RKO (cell line): Measurements from ENCODE around the gene RELL2.

ENCODE experiments used
- DNase-seq: peaks from one replicate; pipeline ENCODE4 v3.0.0-alpha.2; 2016; ENCODE audit warnings: low spot score

Gene RELL2

DNA sequence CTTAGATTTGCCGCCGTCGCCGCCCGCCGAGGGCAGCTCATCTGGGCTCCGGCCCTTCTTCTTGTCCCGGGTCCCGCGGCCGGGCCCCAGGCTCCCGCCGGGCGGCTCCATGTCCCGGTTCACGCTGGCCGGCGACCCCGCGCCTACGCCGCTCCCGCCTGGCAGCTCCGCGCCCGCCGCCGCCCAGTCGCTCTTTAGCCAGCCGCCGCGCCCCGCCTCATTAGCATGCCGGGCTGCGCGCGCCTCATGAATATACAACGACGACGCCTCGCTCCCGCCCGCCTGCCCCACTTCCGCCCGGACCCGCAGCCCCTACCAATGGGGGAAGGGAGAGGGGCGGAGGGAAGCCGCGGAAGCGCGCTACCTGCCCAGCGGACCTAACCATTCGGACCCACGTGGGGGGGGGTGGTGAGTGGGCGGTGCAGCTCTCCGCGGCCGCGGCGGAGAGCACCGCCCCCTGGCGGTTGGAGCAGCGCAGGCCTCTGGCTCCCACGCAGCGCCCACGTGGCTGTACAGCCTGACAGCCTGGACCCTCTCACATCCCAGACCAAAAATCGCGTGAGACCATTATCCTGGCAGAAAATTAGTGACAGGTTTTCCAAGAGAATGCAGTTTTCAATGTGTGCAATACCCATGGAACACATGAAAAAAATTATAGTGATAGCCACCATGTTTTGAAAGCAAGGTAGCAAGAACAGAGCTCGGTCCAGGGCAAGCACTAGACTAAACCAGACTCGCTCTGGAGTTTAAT, 17.8 kb upstream of the RELL2 start, which contains the start of gene DIAPH1:
TSS of gene DIAPH1 (minus strand) at position 197 of the 751 bp plus-strand sequence. CDS start at position 111, 86 bp downstream.
- DNase-seq = peak; percentile 95

DNA sequence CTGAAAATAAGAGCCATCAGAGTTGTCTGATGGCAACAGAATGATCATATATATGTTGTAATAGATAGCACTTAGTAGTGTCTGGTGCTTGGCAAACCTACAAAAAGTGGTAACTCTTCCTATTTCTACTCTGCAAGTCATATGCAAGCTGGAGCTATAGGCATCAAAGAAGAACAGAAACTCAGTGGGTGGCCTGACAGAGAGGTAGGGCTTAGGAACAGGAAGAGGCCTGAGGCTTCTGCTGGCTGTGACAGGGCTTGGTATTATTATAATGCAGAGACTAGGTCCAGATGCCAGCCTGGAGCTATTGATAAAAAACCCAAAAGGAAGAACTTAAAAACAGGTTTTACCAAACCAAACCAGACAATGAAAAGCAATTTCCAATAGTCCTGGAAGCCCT, 13.6 kb upstream of the RELL2 start:
- DNase-seq = no peak

DNA sequence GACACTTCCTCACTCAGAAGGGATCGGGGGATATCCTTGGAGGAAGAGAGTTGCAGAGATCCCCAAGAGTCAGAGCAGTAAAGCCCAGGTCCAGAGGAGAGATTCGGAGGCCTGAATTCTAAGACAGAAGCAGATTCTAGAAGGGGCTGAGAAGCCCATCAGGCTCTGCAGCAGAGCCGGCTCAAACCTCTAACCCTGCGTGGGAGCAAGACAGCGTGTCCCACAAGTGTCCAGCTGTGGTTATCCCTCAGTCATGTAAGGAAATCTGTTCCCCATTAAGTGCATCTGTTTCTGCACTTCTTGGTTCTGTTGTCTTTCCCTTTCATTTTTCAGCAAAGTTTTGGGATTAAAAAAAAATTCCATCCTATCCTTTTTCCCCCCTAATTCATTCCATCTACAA, 13.2 kb upstream of the RELL2 start:
- DNase-seq = no peak

DNA sequence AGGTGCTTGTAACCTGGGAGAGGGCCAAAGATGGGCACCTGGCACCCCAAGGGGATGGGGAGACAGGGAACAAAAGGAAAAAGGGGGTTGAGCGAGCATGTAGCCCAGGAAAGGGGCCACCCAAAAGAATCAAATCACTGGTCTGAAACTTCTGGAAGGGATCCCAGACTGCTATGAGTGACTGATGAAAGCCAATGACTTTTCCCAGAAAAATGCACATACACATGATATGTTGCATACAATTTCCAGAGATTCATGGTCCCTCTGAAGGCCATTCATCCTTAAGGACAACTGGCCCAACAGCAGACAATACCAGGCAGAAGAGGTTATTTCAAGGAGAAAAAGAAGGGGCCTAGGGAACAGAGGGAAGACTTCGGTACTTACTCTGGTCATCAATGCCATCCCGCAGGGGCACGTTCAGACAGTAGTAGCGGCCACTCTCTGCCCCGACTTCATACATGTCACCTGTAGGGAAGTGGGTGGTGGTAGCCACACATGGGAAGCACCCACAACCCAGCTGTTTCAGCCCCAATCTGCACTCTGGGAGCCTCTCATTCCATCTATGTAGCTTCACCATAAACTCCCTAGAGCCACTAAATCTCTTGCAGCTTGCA, 8.5 kb upstream of the RELL2 start:
- DNase-seq = no peak

DNA sequence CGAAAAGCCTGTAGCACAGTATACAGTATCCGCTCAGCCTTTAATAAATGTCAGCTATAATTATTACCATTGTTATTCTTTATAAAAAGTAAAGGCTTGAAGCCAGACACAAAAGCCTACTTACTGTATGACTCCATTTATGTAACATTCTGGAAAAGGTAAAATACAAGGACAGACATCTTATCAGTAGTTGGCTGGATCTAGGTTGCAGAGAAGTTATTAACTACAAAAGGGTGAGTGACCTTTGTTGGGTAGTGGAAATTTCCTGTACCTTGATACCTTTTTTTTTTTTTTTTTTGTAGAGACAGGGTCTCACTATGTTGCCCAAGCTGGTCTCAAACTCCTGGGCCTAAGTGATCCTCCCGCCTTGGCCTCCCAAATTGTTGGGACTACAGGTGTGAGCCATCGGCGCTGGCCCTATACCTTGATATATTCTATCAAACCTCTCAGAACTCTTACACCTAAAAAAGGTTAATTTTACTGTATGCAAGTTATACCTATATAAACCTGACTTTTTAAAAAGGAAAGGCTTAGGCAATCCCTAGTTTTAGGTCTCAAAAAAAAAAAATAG, 6.1 kb upstream of the RELL2 start:
- DNase-seq = no peak

DNA sequence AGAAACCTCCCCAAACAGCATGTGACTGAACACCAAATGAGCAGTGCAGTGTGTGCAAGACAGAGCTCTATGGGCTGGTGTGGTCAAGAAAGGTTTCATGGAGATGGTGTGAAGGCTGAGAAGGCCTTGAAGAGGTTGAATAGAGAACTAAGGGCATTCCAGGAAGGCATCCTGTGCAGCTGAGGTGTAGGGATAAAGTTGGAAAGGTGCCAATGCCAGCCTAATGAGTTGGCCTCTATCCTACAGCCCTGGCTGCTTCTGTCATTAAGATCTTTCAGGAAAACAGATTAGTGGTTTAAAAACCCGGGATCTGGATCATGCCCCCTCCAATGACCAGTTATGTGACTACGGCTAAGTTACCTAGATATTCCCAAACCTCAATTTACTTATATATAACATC, 4.1 kb upstream of the RELL2 start:
- no peak for DNase-seq

DNA sequence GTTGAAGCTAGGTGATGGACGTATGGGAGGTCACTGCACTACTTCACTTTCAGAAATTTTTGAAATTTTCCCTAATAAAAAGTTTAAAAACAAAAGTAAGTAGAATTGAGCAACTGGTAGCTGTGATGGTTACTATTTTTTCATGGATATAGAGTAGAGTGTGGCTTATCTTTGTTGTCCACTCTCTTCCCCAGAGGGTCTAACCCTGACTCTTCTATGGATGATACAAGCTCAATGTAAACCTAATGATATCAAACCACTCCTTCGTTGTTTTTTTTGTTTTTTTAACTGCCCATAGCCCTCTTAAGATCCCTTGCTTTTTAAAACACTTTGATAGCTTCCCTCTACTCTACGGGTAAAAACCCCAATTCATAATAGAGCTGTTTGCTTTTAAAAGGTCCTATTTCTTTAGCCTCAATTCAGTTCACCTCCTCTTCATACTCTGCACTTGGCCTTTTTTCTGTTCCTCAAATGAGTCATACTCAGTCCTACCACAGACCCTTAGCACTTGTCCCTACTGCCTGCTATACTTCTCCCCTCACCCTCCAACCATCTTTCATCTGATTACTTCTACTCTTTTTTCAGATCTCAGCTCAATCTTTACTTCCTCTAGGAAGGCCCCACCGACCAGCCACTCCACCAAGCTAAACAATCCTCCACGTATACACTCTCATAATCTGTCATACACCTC, 2.8 kb upstream of the RELL2 start:
- no peak for DNase-seq

DNA sequence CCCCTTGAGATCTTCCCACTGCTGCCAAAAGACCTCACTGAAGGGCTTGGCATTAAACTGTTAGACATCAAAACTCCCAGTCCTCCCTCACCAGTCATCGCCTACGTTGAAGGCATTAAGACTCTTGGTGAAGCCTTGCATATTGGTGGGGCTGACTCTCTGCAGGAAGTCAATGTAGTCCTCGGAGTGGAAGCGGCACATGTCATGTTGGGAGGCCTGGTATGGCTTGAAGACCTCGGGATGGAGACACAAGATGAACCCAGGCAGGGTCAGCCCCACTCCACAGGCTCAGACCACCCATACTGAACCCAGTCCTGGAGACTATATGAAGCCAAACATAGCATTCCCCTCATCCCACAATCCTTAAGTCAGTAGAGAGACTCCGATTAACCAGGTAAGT, 2.1 kb upstream of the RELL2 start:
- DNase-seq = no peak

DNA sequence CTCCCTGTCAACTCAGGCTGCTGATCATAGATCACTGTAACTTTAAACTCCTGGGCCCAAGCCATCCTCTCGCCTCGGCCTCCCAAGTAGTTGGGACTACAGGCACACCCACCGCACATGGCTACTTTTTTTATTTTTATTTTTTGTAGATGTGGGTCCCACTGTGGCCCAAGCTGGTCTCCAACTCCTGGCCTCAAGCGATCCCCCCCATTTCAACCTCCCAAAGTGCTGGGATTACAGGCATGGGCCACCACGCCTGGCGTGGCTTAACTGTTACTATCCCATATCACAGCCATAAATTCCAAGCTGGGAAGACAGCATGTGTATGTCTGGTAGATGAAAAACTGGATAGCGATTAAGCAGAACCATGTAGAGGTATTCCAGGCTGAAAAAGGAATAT, 1.2 kb upstream of the RELL2 start:
- no peak for DNase-seq

DNA sequence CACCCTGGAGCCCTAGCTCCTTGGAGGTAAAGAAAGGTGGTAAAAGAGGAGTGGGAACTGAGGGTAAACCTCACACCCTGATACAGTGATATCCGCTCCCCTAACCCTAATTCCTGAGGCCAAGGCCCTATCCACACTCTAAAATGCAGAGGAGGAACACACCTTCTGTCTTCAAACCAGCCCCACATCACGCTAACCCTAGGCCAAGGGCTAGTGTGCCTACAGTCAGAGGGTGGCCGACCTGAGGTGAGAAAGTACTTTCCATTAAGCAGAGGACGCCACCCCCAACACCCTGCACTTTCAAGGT, 738 bp upstream of the RELL2 start:
- DNase-seq = no peak

DNA sequence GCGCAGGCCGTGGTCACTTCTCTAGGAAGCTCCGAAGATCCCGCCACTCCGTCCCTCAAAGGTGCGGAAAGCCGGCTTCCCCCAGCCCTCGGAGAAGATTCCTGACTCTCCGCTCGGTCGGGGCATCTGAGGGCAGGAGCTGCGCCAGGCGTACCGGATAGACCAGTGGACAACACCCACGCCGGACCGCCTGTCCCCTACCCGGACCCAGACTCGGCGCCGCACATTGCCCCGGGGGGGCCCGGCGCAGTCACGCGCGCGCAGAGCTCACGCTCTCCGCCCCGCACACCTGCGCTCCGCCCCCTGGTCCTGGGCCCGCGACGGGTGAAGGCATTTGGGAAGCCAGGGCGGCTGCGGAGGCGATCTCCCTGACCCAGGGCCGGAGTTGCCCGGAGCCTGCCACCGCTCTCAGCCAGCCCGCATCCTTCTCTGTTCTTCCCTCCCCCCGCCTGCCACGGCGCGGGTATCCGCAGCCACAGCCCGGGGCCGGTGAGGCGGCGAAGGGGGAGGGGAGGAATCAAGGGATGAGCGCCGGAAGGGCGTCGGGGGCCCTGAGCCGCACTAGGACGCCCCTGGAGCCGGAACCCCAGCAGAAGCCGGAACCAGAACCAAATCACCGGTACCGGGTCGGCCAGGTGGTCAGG, 448 bp downstream of the RELL2 start:
- peak; percentile 30 for DNase-seq

DNA sequence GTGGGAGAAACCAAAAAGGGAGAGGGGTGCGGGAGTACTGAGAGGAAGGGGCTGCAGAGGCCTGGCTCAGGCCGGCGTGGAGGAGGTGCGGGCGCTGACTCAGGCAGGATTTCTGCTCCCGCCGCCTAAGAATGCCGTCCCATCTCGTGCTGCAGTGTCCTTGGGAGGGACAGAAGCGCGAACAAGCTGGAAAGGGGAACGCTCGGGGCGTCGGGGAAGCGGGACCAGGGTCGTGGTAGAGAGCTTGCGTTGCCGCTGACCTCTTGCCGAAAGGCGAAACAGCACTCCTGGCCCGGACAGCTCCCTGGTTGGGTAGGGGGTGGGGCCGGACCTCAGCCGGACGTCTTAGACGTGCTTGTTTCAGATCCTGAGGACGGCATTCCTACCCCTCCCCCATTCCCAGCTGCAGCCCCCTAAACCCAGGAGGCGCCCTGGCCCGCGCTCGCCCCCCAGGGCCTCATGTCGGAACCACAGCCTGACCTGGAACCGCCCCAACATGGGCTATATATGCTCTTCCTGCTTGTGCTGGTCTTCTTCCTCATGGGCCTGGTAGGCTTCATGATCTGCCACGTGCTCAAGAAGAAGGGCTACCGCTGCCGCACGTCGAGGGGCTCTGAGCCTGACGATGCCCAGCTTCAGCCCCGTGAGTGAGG, 1.1 kb downstream of the RELL2 start:
- DNase-seq = peak; percentile 62

DNA sequence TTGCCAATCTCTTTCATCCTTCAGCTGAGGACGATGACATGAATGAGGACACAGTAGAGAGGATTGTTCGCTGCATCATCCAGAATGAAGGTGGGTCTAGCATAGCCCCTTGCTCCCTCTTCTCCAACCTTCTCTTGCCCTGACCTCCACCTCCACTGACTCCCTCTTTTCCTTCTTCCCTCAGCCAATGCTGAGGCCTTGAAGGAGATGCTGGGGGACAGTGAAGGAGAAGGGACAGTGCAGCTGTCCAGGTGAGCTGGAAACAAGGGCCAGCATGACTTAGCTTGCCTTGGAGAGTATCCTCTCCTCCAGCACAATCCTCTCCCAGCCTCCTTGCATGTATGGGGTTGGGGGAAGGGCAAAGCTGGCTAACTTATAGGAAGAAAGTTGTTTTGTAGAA, 2.0 kb downstream of the RELL2 start:
- DNase-seq = no peak

DNA sequence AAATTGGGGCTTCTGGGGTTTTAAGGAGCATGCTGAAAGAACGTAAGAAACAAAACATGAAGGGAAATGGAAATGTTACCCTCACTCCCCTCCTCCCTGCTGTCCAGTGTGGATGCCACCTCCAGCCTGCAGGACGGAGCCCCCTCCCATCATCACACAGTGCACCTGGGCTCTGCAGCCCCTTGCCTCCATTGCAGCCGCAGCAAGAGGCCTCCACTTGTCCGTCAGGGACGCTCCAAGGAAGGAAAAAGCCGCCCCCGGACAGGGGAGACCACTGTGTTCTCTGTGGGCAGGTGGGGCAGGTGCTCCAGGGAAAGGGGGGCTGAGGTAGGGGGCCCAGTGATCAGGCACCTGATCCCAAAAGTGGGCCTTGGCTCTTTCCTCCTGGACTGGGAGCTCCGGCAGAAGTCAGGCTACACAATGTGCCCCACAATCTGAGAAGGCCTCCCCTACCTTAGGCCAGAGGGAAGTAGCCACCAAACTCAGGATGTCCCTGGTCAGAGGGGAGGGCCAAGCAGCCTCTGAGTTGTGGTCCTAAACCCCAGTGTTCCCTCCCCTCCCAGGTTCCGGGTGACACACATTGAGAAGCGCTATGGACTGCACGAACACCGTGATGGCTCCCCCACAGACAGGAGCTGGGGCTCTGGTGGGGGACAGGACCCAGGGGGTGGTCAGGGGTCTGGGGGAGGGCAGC, 2.7 kb downstream of the RELL2 start:
- no peak for DNase-seq

DNA sequence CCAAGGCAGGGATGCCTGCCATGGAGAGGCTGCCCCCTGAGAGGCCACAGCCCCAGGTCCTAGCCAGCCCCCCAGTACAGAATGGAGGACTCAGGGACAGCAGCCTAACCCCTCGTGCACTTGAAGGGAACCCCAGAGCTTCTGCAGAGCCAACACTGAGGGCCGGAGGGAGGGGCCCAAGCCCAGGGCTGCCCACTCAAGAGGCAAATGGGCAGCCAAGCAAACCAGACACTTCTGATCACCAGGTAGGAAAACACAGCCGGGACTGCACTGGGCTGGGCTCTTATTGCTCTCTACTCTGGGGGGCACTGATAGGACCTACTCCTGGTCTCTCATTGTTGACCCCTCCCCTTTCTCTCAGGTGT, 3.2 kb downstream of the RELL2 start:
- DNase-seq = no peak

DNA sequence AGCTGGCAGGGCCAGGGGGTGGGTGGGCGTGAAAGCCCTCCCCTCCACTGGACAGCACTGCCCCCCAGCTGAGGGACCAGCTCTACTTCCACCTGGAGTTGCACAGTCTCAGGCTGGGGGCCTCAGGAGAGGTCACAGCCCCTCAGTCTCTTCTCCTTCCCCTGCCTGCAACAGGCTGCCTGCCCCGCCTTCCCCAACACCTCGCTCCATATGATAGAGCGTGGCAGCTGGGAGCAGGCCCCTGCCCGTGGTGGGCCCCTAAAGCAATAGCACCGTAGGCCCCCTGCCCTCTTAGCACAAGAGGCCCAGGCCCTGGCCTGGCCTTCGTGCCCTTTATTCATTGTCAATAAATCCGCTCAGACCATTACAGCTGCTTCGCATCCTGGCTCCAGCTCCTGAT, 3.9 kb downstream of the RELL2 start:
- DNase-seq = no peak

DNA sequence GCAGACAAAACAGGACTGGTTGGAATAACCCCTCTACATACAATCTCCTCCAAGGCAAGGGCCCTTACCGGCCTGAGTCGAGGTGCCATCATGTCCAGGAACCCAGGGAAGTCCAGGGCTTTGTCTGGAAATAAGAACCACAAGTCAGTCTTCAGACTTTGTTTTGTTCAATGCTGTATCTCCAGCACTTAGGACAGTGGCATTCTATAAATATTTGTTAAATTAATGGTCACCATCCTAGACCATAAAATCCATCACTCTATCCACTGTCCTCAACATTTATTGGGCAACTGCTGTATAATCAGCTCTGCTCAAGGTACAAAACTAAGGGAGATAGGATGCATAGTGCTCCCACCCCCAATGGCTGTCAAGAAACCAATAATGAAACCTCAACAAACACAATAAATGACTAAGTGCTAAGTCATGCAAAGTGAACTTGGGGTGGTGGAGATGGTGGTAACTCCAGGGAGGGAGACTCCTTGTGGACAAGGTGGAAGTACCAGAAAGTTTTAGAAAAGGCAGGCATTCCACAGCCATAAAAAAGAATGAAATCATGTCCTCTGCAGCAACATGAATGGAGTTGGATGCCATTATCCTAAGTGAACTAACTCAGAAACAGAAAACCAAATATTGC, 5.0 kb downstream of the RELL2 start:
- DNase-seq = peak; percentile 88

DNA sequence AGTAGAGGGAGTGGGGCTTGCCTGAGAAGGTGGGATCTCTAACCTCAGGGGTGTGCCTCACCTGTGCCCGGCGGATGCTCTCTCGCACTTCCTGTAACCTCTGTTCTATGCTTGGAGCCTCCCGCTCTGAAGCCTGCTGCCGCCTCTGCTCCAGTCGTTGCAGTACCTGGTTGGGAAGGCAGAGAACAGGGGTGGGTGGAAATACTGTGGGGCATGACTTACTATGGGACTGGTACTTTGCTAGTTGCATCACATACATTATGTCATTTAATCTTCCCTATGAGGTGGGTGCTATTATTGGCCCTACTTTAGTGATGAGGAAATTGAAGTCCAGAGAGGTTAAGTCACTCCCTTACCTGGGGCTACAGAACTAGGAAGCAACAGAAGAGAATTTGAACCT, 9.2 kb downstream of the RELL2 start:
- DNase-seq = no peak

DNA sequence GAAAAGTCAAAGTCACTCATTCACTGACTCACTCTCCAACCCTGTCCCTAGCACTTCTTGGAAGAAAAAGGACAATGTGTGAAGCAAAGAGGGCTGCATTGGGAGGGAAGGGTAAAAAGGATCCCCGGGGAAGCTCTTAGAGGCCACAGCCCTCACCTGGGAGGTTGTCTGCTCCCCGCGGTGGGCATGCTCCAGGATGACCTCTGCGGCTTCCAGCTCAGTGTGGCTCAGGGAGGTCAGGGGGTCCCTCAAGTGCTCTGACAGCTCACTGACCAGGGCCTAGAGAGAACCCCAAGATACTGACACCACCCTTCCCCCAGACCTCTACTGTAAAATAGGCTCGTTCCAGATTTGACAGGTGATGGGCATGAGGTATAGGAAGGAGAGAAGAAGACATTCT, 10.4 kb downstream of the RELL2 start:
- no peak for DNase-seq

DNA sequence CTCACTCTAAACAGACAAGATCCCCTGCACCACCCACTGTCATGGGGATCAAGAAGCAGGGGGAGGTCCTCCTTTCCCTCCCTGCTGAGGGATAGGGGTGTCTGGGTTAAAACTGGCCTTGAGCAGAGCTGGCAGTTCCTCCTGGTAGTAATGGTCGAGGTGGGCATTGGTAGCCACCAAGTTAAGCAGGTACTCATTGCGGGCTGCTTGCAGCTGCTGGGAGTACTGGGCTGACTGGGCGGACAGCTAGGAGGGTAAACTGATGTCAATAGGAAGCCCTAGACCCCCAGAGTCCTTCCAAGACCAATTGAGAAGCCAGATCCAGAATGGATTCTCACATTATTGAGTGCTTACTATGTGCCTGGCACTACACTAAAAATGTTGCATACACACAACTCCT, 11.1 kb downstream of the RELL2 start:
- DNase-seq = no peak

DNA sequence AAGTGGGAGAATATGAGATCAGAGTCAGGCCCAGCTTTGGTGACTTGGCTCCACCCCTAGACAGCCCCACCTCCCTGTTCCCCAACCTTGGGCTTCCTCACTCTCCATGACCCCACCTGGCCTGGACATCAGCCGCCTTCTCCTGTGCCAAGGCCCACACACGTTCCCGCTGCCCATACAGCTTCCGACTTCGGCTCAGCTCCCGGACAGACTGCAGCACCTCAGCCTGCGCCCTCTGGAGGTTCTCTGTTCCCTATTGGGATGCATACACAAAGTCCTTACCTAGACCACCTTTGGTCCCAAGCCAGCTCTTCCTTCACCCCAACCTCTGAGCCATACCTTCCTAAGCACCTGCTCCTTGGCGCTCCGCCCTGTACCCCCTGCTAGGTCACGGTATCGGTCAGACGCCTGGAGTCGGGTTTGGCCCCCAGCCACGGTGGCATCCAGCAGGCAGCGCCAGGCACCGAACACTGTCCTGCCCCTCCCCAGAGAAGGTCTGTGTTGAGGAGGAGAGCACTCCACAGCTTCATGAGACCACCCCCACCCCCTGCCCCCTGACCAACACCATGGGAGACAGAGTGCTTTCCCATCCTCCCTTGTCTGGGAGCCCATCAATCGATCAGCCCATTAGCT, 12.4 kb downstream of the RELL2 start:
- DNase-seq = no peak
